Measurements from ENCODE around the gene DNM3.

- TF ChIP-seq POLR2A (IDR thresholded peaks at IDR 0.05; ENCODE audit: extremely low read depth, insufficient read length) (no peak), CTCF (IDR thresholded peaks at IDR 0.05; ENCODE audit: low read depth, low read length) (no peak)
Measured at GRCh38 chr1:171844381-171844780, 3.1 kb downstream of the DNM3 start.
